Heart right ventricle (tissue), 16 donors: ENCODE results near the gene SULF2. TPM values are rescaled to one million over a fixed set of nuclear protein-coding genes. Genes with fewer than 3 reads are reported as not detected.
"Not testable (repeated sequence)": the region's sequence is repeated elsewhere in the genome, so short reads cannot be mapped to it uniquely, and the experiment has no call there.

ENCODE experiments used
- ATAC-seq, 8 donors: fragments of 200-7000 bp; cut with Tn5 transposase; one replicate each; pipeline ENCODE4 v1.9.1; 2020; ENCODE audit warnings: mild to moderate bottlenecking in 8 of 8, moderate library complexity in 8 of 8, moderate number of reproducible peaks in 1 of 8
- DNase-seq, 2 donors: peaks; one replicate each; pipeline ENCODE4 v3.0.0-alpha.2; 2020
- H3K27ac ChIP-seq, 10 donors: fragments of 200-600 bp; sonication (generic) in 2 of 10; one replicate each; pipeline versions ENCODE4 v1.5.0 to v1.8.0; 2020 to 2022; ENCODE audit warnings: mild to moderate bottlenecking in 3 of 10
- H3K27me3 ChIP-seq, 7 donors: fragments of 200-600 bp; one replicate each; pipeline ENCODE4 v1.8.0; 2021 to 2022; ENCODE audit warnings: mild to moderate bottlenecking in 2 of 7
- H3K36me3 ChIP-seq, 9 donors: fragments of 200-600 bp; sonication (generic) in 1 of 9; one replicate each; pipeline versions ENCODE4 v1.5.0 to v1.8.0; 2020 to 2022; ENCODE audit warnings: mild to moderate bottlenecking in 2 of 9
- H3K4me1 ChIP-seq, 9 donors: fragments of 200-600 bp; sonication (generic) in 1 of 9; one replicate each; pipeline versions ENCODE4 v1.5.0 to v1.8.0; 2020 to 2022; ENCODE audit warnings: mild to moderate bottlenecking in 4 of 9
- H3K4me3 ChIP-seq, 10 donors: fragments of 200-600 bp; sonication (generic) in 2 of 10; one replicate each; pipeline versions ENCODE4 v1.5.0 to v1.8.0; 2020 to 2022; ENCODE audit warnings: mild to moderate bottlenecking in 7 of 10, moderate library complexity in 2 of 10
- H3K9me3 ChIP-seq, 11 donors: fragments of 200-600 bp in 10 of 11; sonication (generic) in 2 of 11; one replicate each; pipeline versions ENCODE4 v1.5.0 to v1.8.0; 2013 to 2022; ENCODE audit warnings: mild to moderate bottlenecking in 2 of 11, control low read depth in 1 of 11, moderate library complexity in 1 of 11
- CTCF ChIP-seq, 9 donors: fragments of 200-600 bp; sonication (generic) in 2 of 9; IDR thresholded peaks; one replicate each; pipeline versions ENCODE4 v1.5.0 to v1.8.0; 2021 to 2022; ENCODE audit warnings: antibody characterized with exemption in 9 of 9, mild to moderate bottlenecking in 5 of 9, moderate library complexity in 1 of 9
- WGBS, 2 donors: extraction: QIAGEN DNeasy Blood & Tissue Kit; methylation state at CpG; one replicate each; pipeline ENCODE4 v1.1.7; 2013; ENCODE audit warnings: inconsistent platforms in 1 of 2; 5-methylcytosine and 5-hydroxymethylcytosine counted together
- intact Hi-C, 10 donors: fragments of 100-400 bp; cut with DNase I; formaldehyde crosslinking; loops; one replicate each; pipeline versions ENCODE4 v1.11.1 to v1.14.2; 2022
- polyA plus RNA-seq, 2 donors: library from polyadenylated mRNA; stranded (reverse); fragments of 200-250 nt; gene quantifications; one replicate each; pipeline ENCODE4 v1.2.3, GENCODE V29; 2013
- total RNA-seq, 10 donors: library from RNA; stranded (reverse); fragmentation: NEBNext Ultra II Directional in 3 of 10; extraction: Animal tissue kit (Norgen Biotek cat#: 25700) in 3 of 10; gene quantifications; one replicate each; pipeline versions ENCODE4 v1.2.1 to v1.2.4, GENCODE V29; 2021 to 2023
- donor health status: Arrhythmogenic right ventricular cardiomyopathy.
- donor health status: ischemic (EF 13 %, LVEDD 7.1; RV severe dilation, severe dysfunction).
- donor health status: healthy with polysubstance abuse.
- donor health status: DM: no; HTN: yes; CAD: no.
- donor health status: DM: no; HTN: no; CAD: no.
- donor health status: ischemic (EF 25% LVEDD 6.9; RV normal size, moderate dysfunction).
- donor health status: ischemic (EF 25% LVEDD 5.7; RV mildly dilated, moderate dysfunction).
- donor health status: healthy.
- donor health status: DM: yes; HTN: yes; CAD: no.
- donor health status: Ischemic cardiomyopathy.
- donor health status: ischemic (EF 35%, LVEDD 5.7; RV mildly dilated, moderate dysfunction).
- donor health status: nonischemic (EF 11% LVEDD 7.7; RV severe dilation, severe dysfunction).
- donor health status: DM: yes; HTN: yes; CAD: no.
- donor health status: PGD.
- donor health status: ischemic (EF 29% LVEDD 5.4; RV normal size, mild dysfunction).
- donor health status: nonischemic (EF 23%, LVEDD 6.1; RV moderate dilation, normal function).

The SULF2 gene
- total and polyA plus RNA-seq, 12 donors: 16.7 to 40.6 (median 26.4) TPM

GRCh38 chr20:47809161-47809960 lies 24.1 kb upstream of the SULF2 start:
- intact Hi-C loops: no loop called here
- Histone ChIP-seq H3K27ac (no peak overlapping the region), H3K36me3 (no peaks in the 10 kb centered on the region), H3K27me3 (peaks cover 4 to 82% (median 76%) of the 10 kb centered on the region in 7 donors), H3K9me3 (peaks cover 0 to 21% (median 0%) of the 10 kb centered on the region in 11 donors), H3K4me3 (no peak overlapping the region), H3K4me1 (no peaks in the 10 kb centered on the region)
- WGBS, 2 donors: 73 to 76% methylated on average over 15 of the region's 15 CpGs
- DNase-seq (no peak), ATAC-seq (peak in 1 of 8 donors; percentile 29)
- TF ChIP-seq CTCF (IDR thresholded peaks at IDR 0.05): no peak

- Histone ChIP-seq H3K4me3 (no peak overlapping the region), H3K27me3 (peaks cover 4 to 66% (median 64%) of the 10 kb centered on the region in 7 donors), H3K4me1 (no peaks in the 10 kb centered on the region), H3K9me3 (no peaks in the 10 kb centered on the region), H3K36me3 (no peaks in the 10 kb centered on the region), H3K27ac (no peak overlapping the region)
- DNase-seq (no peak), ATAC-seq (no peak)
- TF ChIP-seq CTCF (IDR thresholded peaks at IDR 0.05): no peak
- intact Hi-C loops: no loop called here
- WGBS, 2 donors: 56 to 62% methylated on average over 14 of the region's 14 CpGs
These were observed 20.7 kb upstream of the SULF2 start for GRCh38 chr20:47805951-47806350.

DNA sequence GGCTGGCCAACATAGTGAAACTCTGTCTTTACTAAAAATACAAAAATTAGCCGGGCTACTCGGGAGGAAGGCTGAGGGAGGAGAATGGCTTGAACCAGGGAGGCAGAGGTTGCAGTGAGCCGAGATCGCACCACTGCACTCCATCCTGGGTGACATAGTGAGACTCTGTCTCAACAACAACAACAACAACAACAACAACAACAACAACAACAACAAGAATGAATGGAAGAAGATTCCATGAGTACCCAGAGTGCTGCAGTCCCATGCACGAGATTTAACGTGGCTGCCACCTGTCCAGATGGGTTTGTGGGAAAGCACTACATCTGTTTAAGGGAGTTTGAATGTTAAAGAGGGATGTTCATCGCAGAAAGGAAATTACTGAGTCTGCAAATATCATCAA lies 19.7 kb upstream of the SULF2 start:
- intact Hi-C loops, H3K27ac ChIP-seq, ATAC-seq, H3K9me3 ChIP-seq, H3K36me3 ChIP-seq, H3K4me1 ChIP-seq, H3K4me3 ChIP-seq, DNase-seq: not testable (repeated sequence)
- peaks cover 4 to 57% (median 54%) of the 10 kb centered on the region in 7 donors for H3K27me3 ChIP-seq
- WGBS, 2 donors: 79 to 80% methylated on average over 7 of the region's 7 CpGs

DNA sequence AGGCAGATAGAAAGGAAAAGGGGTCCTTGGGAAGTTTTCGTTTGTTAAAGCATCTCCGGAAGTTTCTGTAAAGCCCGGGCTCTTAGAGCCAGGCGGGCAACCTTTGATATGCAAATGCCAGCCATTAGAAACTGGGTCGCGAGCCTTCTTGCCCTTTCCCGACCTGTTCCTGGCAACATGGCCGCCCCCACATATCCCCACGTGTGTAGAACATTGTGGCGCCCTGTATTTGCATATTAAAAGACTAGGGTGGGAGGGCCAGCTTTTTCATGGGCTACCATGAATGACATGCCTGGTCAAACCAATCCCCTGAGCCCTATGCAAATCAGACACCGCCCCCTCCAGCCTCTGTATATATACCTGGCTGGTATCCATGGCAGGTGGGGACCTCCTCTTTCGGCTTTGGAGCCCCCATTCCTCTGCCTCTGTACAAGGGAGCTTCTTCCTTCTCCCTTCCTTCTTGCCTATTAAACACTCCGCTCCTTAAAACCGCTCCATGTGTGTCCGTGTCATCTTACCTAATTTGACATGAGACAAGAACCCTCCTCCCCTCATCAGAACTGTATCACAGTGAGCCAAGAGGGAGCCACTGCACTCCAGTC lies 19.0 kb upstream of the SULF2 start:
- H3K4me3 ChIP-seq, intact Hi-C loops, H3K27ac ChIP-seq, H3K36me3 ChIP-seq, H3K4me1 ChIP-seq, ATAC-seq, H3K9me3 ChIP-seq, DNase-seq: not testable (repeated sequence)
- H3K27me3 ChIP-seq: peaks cover 0 to 50% (median 47%) of the 10 kb centered on the region in 7 donors
- 80% methylated on average over 15 of the region's 15 CpGs for WGBS, 2 donors

DNA sequence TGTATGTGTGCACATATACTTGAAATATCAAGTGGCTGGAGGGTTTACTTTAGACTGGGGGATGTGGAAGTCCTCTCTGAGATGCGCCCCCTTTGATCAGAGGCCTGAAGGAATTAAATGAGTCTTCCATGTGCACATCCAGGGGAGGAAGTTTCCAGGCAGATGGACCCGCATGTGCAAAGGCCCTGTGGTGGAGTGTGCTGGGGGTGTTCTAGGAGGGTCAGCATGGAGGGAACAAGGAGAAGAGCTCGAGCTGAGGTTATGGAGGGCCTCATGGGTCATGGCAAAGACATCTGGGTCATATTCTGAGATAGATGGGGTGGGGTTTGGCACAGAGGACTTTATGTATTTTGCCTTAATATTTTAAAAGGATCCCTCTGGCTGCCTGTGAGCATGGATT lies 17.7 kb upstream of the SULF2 start:
- H3K4me3 ChIP-seq: no peak overlapping the region
- H3K9me3 ChIP-seq: peaks cover 0 to 8% (median 0%) of the 10 kb centered on the region in 11 donors
- H3K27me3 ChIP-seq: peaks cover 0 to 40% (median 34%) of the 10 kb centered on the region in 7 donors
- ATAC-seq (no peak), DNase-seq (no peak)
- H3K27ac ChIP-seq: no peak overlapping the region
- H3K4me1 ChIP-seq: peaks cover 0 to 16% (median 7%) of the 10 kb centered on the region in 9 donors
- no peak for TF ChIP-seq CTCF (IDR thresholded peaks at IDR 0.05)
- H3K36me3 ChIP-seq: no peaks in the 10 kb centered on the region
- intact Hi-C loops: no loop called here
- 93 to 95% methylated on average over 3 of the region's 3 CpGs for WGBS, 2 donors
